Astrocyte (in vitro differentiated cells and primary cell): ENCODE results near the gene ZNF668.

Experiments used
- CTCF ChIP-seq: IDR thresholded peaks from 2 replicates; pipeline ENCODE4 v1.5.1; 2011; ENCODE audit warnings: low read depth, mild to moderate bottlenecking, inconsistent platforms, low read length, moderate library complexity; ENCODE audit not compliant: insufficient read depth
- EZH2 ChIP-seq: IDR thresholded peaks from 2 replicates; pipeline ENCODE4 v1.6.1; 2012; ENCODE audit warnings: mild to moderate bottlenecking, low read length, inconsistent platforms; ENCODE audit not compliant: insufficient read depth

- TF ChIP-seq EZH2 (no peak), CTCF (no peak)
These were observed 53.5 kb downstream of the ZNF668 start for GRCh38 chr16:31020536-31020935.
